Keratinocyte (primary cell): ENCODE results near the gene REM1. TPM values are rescaled to one million over a fixed set of nuclear protein-coding genes. Genes with fewer than 3 reads are reported as not detected.

Source experiments
- DNase-seq: peaks from one replicate; pipeline ENCODE4 v3.0.0-alpha.2; 2011; ENCODE audit warnings: low read depth, missing footprints, low spot score
- FAIRE-seq: peaks from 2 replicates; lab custom pipeline; 2011; peaks lifted over from hg19 to GRCh38; lab: Jason Lieb, UNC
- H2AFZ ChIP-seq: 2 replicates; pipeline ENCODE4 v1.6.0; 2012; ENCODE audit warnings: low read length, control low read depth, inconsistent platforms; ENCODE audit not compliant: control insufficient read depth
- H3K27ac ChIP-seq: 2 replicates; pipeline ENCODE4 v1.5.1; 2011; ENCODE audit warnings: low read length; ENCODE audit not compliant: control insufficient read depth, insufficient read depth
- H3K27me3 ChIP-seq: 3 replicates; pipeline ENCODE4 v1.6.0; 2011; ENCODE audit warnings: low read length; ENCODE audit not compliant: control insufficient read depth, insufficient read depth; ENCODE audit errors: extremely low read depth
- H3K36me3 ChIP-seq, 2 experiments: 2 replicates in 1 of 2; 3 replicates in 1 of 2; pipeline ENCODE4 v1.5.1; 2011; ENCODE audit warnings: low read length in 2 of 2, mild to moderate bottlenecking in 1 of 2; ENCODE audit not compliant: control insufficient read depth in 2 of 2, insufficient read depth in 2 of 2; ENCODE audit errors: extremely low read depth in 1 of 2
- H3K4me1 ChIP-seq: 3 replicates; pipeline ENCODE4 v1.5.1; 2011; ENCODE audit warnings: low read length; ENCODE audit not compliant: control insufficient read depth, insufficient read depth; ENCODE audit errors: extremely low read depth
- H3K4me2 ChIP-seq: 3 replicates; pipeline ENCODE4 v1.6.0; 2011; ENCODE audit warnings: low read depth, low read length; ENCODE audit not compliant: control insufficient read depth, insufficient read depth; ENCODE audit errors: extremely low read depth
- H3K4me3 ChIP-seq, 3 experiments: fragments of 200-600 bp in 1 of 3; sonication (generic) in 1 of 3; 2 replicates in 2 of 3; 3 replicates in 1 of 3; pipeline ENCODE4 v1.5.1; 2011 to 2016; ENCODE audit warnings: low read length in 3 of 3, mild to moderate bottlenecking in 3 of 3, control low read depth in 2 of 3, inconsistent platforms in 1 of 3, low read depth in 1 of 3, mixed read lengths in 1 of 3, mixed run types in 1 of 3, moderate library complexity in 1 of 3; ENCODE audit not compliant: control insufficient read depth in 2 of 3, insufficient read depth in 2 of 3; ENCODE audit errors: extremely low read depth in 1 of 3
- H3K79me2 ChIP-seq: 2 replicates; pipeline ENCODE4 v1.6.0; 2012; ENCODE audit warnings: low read length; ENCODE audit not compliant: control insufficient read depth, insufficient read depth
- H3K9ac ChIP-seq: 3 replicates; pipeline ENCODE4 v1.6.0; 2011; ENCODE audit warnings: low read length; ENCODE audit not compliant: control insufficient read depth, insufficient read depth; ENCODE audit errors: extremely low read depth
- H3K9me1 ChIP-seq: 3 replicates; pipeline ENCODE4 v1.6.0; 2011; ENCODE audit warnings: low read length; ENCODE audit not compliant: control insufficient read depth, insufficient read depth; ENCODE audit errors: extremely low read depth
- H3K9me3 ChIP-seq: 2 replicates; pipeline ENCODE4 v1.5.1; 2012; ENCODE audit warnings: low read depth, low read length; ENCODE audit not compliant: control insufficient read depth
- H4K20me1 ChIP-seq: 3 replicates; pipeline ENCODE4 v1.6.0; 2011; ENCODE audit warnings: low read length; ENCODE audit not compliant: control insufficient read depth, insufficient read depth; ENCODE audit errors: extremely low read depth
- CTCF ChIP-seq, 3 experiments: IDR thresholded peaks in 1 of 3; conservative IDR thresholded peaks in 1 of 3; optimal IDR thresholded peaks in 1 of 3; 2 replicates in 2 of 3; 3 replicates in 1 of 3; pipeline versions ENCODE3 to v1.5.1; 2011; ENCODE audit warnings: low read length in 3 of 3, mild to moderate bottlenecking in 3 of 3, moderate library complexity in 2 of 3, control low read depth in 1 of 3, inconsistent platforms in 1 of 3; ENCODE audit not compliant: insufficient read depth in 2 of 3; ENCODE audit errors: extremely low read depth in 1 of 3
- EZH2 ChIP-seq: IDR thresholded peaks from one replicate; pipeline ENCODE4 v1.6.1; 2012; ENCODE audit warnings: inconsistent platforms, mild to moderate bottlenecking, low read length, moderate library complexity
- dilution Hi-C: fragments of 300-500 bp; cut with MboI; formaldehyde crosslinking; loops from one replicate; pipeline ENCODE4 v1.7.0; 2020; ENCODE audit warnings: low sequenced_read_pairs; ENCODE audit not compliant: extremely low pct_ligation_motif_present
- polyA plus RNA-seq, 5 experiments: library from polyadenylated mRNA; depleted of rRNA in 3 of 5; stranded (reverse) in 3 of 5; stranded (forward) in 1 of 5; unstranded in 1 of 5; fragments of >200 nt; gene quantifications; 1 replicate in 1 of 5; 2 replicates in 3 of 5; 3 replicates in 1 of 5; pipeline versions ENCODE4 v1.2.1 to v1.2.3, GENCODE V29; 2011 to 2012; ENCODE audit warnings: missing spikeins in 2 of 5, low read depth in 1 of 5, low replicate concordance in 1 of 5

REM1 gene
- polyA plus RNA-seq, 1 donor (not counting 4 experiments of a cell fraction or from before 2014, with no cell fraction given) = not detected

GRCh38 chr20:31527266-31527665 is 52.2 kb downstream of the REM1 start:
- FAIRE-seq = no peak
- Histone ChIP-seq H3K4me2 (no peak overlapping the region), H4K20me1 (peaks cover 8% of the 10 kb centered on the region), H3K9me3 (no peaks in the 10 kb centered on the region), H3K4me3 (no peak overlapping the region), H2AFZ (no peak overlapping the region), H3K4me1 (no peaks in the 10 kb centered on the region), H3K9ac (no peak overlapping the region), H3K27ac (no peak overlapping the region), H3K27me3 (no peaks in the 10 kb centered on the region), H3K36me3 (peaks cover 18 to 24% of the 10 kb centered on the region in 2 experiments), H3K9me1 (no peaks in the 10 kb centered on the region), H3K79me2 (peaks cover 38% of the 10 kb centered on the region)
- dilution Hi-C loops = no loop called here
- TF ChIP-seq CTCF (optimal IDR thresholded peaks at IDR 0.05 in 1 of 3, IDR thresholded peaks at IDR 0.05 in 1 of 3, conservative IDR thresholded peaks at IDR 0.05 in 1 of 3; ENCODE audit: extremely low read depth in 1 of 3, insufficient read depth in 2 of 3, low read length in 3 of 3) (no peak), EZH2 (no peak)
- no peak for DNase-seq

Other genes starting within 250 kb of the REM1 start
- not detected in 3 replicates for gene DEFB115, start 217.6 kb upstream of the REM1 start, polyA plus RNA-seq
- gene DEFB116, start 166.7 kb upstream of the REM1 start, polyA plus RNA-seq = not detected in 3 replicates
- gene DEFB118, start 106.7 kb upstream of the REM1 start, polyA plus RNA-seq = not detected in 3 replicates
- gene DEFB119, start 84.7 kb upstream of the REM1 start, polyA plus RNA-seq = not detected in 3 replicates
- not detected in 3 replicates for gene DEFB121, start 69.1 kb upstream of the REM1 start, polyA plus RNA-seq
- not detected in 3 replicates for gene DEFB123, start 34.7 kb upstream of the REM1 start, polyA plus RNA-seq
- not detected in 3 replicates for gene DEFB124, start 161 bp upstream of the REM1 start, polyA plus RNA-seq
- gene HM13, start 39.2 kb downstream of the REM1 start, polyA plus RNA-seq = 127 to 175 TPM (median 151 TPM) in 3 replicates
- 24.4 to 40.8 TPM (median 33.0 TPM) in 3 replicates for gene ID1, start 130.0 kb downstream of the REM1 start, polyA plus RNA-seq
- gene COX4I2, start 162.6 kb downstream of the REM1 start, polyA plus RNA-seq = not detected in 3 replicates
- gene BCL2L1, start 247.6 kb downstream of the REM1 start, polyA plus RNA-seq = 90.0 to 142 TPM (median 109 TPM) in 3 replicates